ENCODE data around the gene PEX26. TPM values are rescaled to one million over a fixed set of nuclear protein-coding genes. Genes with fewer than 3 reads are reported as not detected.

PEX26 gene
- total and polyA plus RNA-seq, 12 donors, result 8.4 to 57.8 (median 34.0) TPM

GRCh38 chr22:18144105-18144504 lies 66.3 kb downstream of the PEX26 start:
- Histone ChIP-seq H3K9me3 (replicated peaks in 1 of 3) (no peaks in the 10 kb centered on the region), H3K27ac (no peak overlapping the region), H3K4me1 (replicated peaks in 1 of 2) (no peaks in the 10 kb centered on the region), H3K4me3 (no peak overlapping the region), H3K36me3 (replicated peaks in 1 of 2) (no peaks in the 10 kb centered on the region), H3K27me3 (no peaks in the 10 kb centered on the region)
- TF ChIP-seq CTCF (IDR thresholded peaks at IDR 0.05), result no peak
- no peak for TF ChIP-seq POLR2A (IDR thresholded peaks at IDR 0.05)
- no peak for DNase-seq
- intact Hi-C loops (cut with DNase I), result no loop called here

GRCh38 chr22:18145676-18146388 lies 68.0 kb downstream of the PEX26 start:
- H3K4me3 ChIP-seq, result no peak overlapping the region
- no peak for DNase-seq
- intact Hi-C loops (cut with DNase I), result no loop called here
- peaks cover 0 to 10% of the 10 kb centered on the region in 2 donors for H3K4me1 ChIP-seq (replicated peaks in 1 of 2)
- H3K27me3 ChIP-seq, result no peaks in the 10 kb centered on the region
- H3K27ac ChIP-seq, result no peak overlapping the region
- H3K36me3 ChIP-seq (replicated peaks in 1 of 2), result no peaks in the 10 kb centered on the region
- no peaks in the 10 kb centered on the region for H3K9me3 ChIP-seq (replicated peaks in 1 of 3)
- 63 to 71% (median 63%) methylated on average over 21 to 23 of the region's 23 CpGs for WGBS, 4 donors
- TF ChIP-seq POLR2A (IDR thresholded peaks at IDR 0.05), result no peak
- TF ChIP-seq CTCF (IDR thresholded peaks at IDR 0.05), result no peak

- no peaks in the 10 kb centered on the region for H3K36me3 ChIP-seq (replicated peaks in 1 of 2)
- no peak for DNase-seq
- intact Hi-C loops (cut with DNase I), result no loop called here
- no peaks in the 10 kb centered on the region for H3K9me3 ChIP-seq (replicated peaks in 1 of 3)
- no peak overlapping the region for H3K27ac ChIP-seq
- no peak overlapping the region for H3K4me3 ChIP-seq
- TF ChIP-seq POLR2A (IDR thresholded peaks at IDR 0.05) (no peak), CTCF (IDR thresholded peaks at IDR 0.05) (no peak)
- H3K4me1 ChIP-seq (replicated peaks in 1 of 2), result peaks cover 0 to 11% of the 10 kb centered on the region in 2 donors
- WGBS, 4 donors, result 73 to 84% (median 81%) methylated on average over 3 of the region's 3 CpGs
- no peaks in the 10 kb centered on the region for H3K27me3 ChIP-seq
Observed at GRCh38 chr22:18146389-18146753, 68.6 kb downstream of the PEX26 start.

- no peak for TF ChIP-seq CTCF (IDR thresholded peaks at IDR 0.05)
- TF ChIP-seq POLR2A (IDR thresholded peaks at IDR 0.05), result no peak
- Histone ChIP-seq H3K4me1 (replicated peaks in 1 of 2) (peaks cover 0 to 11% of the 10 kb centered on the region in 2 donors), H3K27me3 (no peaks in the 10 kb centered on the region), H3K27ac (peak overlapping the region in 1 of 5 donors; percentile 10), H3K9me3 (replicated peaks in 1 of 3) (no peaks in the 10 kb centered on the region), H3K4me3 (no peak overlapping the region), H3K36me3 (replicated peaks in 1 of 2) (no peaks in the 10 kb centered on the region)
- no peak for DNase-seq
- intact Hi-C loops (cut with DNase I), result no loop called here
- WGBS, 4 donors, result 89 to 95% (median 91%) methylated on average over 3 to 5 of the region's 5 CpGs
Observed at GRCh38 chr22:18147791-18148190, 70.0 kb downstream of the PEX26 start.
